Kasumi-1 (cell line): ENCODE measurements around the gene NAV2.
"Not testable (repeated sequence)": the region's sequence is repeated elsewhere in the genome, so short reads cannot be mapped to it uniquely, and the experiment has no call there.

ENCODE experiments used
- DNase-seq, 2 experiments: peaks; one replicate each; lab custom pipeline; 2025; lab: John Stamatoyannopoulos, UW

The NAV2 gene

DNA sequence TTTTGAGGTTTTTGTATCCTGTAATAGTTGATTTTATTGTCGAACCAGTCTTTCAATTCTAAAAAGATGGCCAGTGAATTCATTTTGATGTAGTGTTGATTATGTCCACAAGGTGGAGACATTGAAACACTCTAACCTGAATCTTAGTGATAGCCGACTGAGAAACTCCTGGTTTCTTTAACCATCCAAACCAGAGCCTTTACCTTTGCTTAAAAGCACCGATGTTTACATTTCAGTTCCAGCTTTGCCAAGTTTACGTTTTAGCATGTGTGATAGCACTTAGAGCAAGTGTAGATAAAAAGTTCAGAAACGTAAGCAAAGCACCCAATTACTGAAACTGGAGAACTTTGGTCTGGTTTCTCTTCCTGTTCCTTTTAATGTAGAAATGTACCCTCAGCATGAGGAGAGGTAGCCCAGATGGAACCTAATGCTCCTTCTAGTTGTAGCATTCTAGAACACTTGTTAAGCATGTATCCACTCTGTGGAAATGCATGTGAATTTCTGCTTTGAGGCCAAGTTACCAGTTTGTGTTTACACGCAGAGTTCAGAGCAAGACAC lies 239.0 kb downstream of the NAV2 start:
- peak; percentile 26 to 55 for DNase-seq

GRCh38 chr11:19952116-19952605 lies 239.5 kb downstream of the NAV2 start:
- no peak for DNase-seq

GRCh38 chr11:19952911-19953310 lies 240.3 kb downstream of the NAV2 start:
- no peak for DNase-seq

- no peak for DNase-seq
Observed at GRCh38 chr11:19953336-19953735, 240.7 kb downstream of the NAV2 start.

DNA sequence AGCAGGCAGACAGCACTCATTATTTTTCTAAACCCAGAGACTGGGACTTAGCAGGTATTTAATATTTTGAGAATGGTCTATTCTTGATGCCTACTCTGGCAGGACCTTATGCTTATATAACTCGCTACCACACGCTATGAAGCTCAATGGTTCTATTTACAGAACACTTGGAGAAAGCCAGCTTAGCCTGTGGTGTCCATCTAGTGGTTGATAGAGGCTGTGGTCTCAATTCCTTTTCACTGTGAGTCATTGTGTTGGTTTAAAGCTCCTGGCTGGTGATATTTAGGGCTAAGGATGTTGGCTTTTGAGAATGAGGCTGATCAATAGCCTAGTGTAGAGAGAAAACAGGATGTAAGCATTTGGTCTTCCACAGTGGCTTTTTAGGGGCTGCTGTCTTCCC lies 241.3 kb downstream of the NAV2 start:
- DNase-seq = no peak

GRCh38 chr11:19954899-19955298 lies 242.3 kb downstream of the NAV2 start:
- no peak for DNase-seq

- DNase-seq = no peak
Observed at GRCh38 chr11:19955660-19956059, 243.0 kb downstream of the NAV2 start.

DNA sequence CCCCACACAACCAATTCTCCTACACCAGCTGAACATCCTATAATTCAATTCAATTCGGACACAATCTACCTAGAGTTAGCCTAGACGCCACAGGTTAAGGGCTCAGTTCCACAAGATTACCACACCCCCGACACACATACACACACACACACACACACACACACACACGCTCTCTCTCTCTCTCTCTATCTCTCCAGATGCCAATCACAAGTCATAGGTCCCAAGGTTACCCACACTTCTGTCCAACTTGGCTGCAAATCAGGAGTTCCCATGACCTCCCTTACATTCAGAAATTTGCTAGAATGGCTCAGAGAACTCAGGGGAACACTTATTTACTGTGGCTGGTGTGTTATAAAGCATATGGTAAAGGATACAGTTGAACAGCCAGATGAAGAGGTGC lies 243.6 kb downstream of the NAV2 start:
- no peak for DNase-seq

- no peak for DNase-seq
Observed at GRCh38 chr11:19957294-19957943, 244.8 kb downstream of the NAV2 start.

GRCh38 chr11:19958204-19958603 lies 245.6 kb downstream of the NAV2 start:
- DNase-seq = no peak

DNA sequence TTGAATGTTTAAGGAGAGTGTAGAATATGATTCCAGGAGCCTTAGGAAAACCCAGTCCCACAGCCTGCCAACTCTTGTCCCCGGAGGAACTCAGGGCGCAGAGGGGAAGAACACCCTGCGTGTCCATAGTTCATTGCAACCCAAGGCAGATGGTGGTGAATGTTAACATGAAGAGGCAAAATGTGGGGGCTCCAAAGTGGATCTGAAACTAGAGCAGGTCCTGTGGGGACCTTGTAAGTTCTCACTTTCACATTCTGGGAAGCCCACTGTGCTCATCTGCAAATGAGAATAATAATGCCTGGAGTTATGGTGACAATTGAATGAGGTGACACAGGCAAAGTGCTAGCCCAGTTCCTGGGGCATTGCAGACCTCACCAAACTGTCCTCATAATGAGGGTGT lies 246.6 kb downstream of the NAV2 start:
- DNase-seq = no peak

DNA sequence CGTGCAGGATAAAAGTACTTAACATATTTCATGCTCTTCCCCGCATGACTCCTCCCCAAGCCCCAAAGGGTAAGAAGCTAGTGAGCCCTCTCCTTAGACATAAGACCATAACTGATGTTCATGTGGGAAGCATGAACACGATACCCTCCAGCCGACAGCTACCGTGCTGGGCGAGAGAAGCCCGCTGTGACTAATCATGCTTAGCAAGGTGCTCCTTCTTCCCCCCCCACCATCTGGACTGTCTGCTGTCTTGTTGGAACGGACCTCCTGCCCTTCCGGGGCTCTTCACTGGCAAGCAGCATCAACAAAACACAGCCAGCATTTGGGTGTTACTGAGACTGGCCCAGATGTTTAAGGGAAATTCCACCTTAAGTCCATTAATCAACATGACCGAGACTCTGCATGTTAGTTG lies 247.0 kb downstream of the NAV2 start:
- no peak for DNase-seq

- not testable (repeated sequence) for DNase-seq
Observed at GRCh38 chr11:19960410-19960809, 247.8 kb downstream of the NAV2 start.

GRCh38 chr11:19961225-19961624 lies 248.6 kb downstream of the NAV2 start:
- DNase-seq = no peak

DNA sequence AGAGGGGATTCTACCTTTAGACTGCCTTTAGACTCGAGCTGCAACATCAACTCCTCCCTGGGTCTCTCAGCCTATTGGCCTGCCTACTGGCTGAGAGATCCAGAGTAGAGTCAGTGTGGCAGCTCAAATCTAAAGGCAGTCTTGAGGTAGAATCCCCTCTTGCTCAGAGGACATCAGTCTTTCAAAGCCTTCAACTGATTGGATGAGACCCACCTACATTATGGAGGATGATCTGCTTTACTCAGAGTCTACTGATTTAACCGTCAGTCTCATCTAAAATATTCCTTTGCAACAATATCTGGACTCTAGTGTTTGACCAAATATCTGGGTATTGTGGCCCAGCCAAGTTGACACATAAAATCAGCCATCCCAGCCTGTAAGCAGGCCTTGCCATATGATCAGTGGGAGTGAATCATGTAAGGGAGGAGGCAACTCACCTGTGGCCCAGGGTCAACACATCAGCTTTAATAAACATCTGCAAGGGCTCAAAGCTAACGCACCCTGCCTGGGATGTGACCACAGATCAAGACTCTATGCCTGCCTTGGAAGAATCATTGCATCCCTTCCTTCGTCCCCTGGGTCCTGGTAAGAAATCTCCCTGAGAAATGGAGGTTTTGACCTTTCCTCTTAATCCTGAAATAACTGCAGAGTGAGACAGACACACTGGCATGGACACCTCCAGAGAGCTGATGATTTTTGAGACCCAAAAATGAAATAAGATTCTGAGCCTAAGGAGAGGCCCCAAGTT lies 249.6 kb downstream of the NAV2 start:
- no peak for DNase-seq

DNA sequence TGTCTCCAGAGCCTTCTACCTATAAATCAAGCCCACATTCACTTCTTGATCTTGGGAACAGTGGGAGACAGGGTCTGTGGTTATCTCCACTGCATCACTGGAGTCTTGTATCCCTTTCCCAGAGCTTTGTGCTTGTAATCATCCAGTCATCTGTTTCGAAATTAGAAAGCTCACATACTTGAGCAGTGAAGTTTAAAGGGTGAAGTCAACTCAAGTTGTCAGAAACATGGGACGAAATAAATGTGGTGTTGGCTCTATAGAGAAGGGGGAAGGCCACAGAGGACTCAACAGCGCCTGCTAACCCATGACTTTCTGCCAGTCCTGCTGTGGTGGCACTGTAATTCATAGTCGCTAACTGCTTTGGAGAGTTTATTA lies 250.2 kb downstream of the NAV2 start:
- no peak for DNase-seq

- no peak for DNase-seq
Observed at GRCh38 chr11:19963697-19964387, 251.2 kb downstream of the NAV2 start.

GRCh38 chr11:19966441-19966840 lies 253.8 kb downstream of the NAV2 start:
- DNase-seq = no peak

GRCh38 chr11:19966927-19967326 lies 254.3 kb downstream of the NAV2 start:
- DNase-seq = no peak

GRCh38 chr11:19967787-19968186 lies 255.2 kb downstream of the NAV2 start:
- DNase-seq = no peak

DNA sequence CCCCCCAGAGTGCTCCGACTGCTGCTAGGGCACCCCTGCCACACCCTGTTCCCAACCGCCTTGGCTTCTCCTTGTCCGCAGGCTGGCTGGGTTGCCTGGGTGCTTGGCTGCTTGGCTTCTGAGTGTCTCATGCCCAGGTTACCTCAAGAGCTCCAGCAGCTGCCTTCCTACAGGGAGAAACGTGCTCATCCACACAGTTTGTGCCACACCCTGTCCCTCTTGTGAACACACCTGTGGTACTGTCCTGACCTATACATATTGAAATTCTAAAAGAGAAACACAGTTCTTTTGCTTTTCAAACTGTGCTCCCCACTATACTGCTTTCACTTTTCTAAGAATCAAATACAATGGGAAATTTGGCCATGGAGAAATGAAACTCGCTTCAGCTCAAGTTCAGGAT lies 256.2 kb downstream of the NAV2 start:
- no peak for DNase-seq

DNA sequence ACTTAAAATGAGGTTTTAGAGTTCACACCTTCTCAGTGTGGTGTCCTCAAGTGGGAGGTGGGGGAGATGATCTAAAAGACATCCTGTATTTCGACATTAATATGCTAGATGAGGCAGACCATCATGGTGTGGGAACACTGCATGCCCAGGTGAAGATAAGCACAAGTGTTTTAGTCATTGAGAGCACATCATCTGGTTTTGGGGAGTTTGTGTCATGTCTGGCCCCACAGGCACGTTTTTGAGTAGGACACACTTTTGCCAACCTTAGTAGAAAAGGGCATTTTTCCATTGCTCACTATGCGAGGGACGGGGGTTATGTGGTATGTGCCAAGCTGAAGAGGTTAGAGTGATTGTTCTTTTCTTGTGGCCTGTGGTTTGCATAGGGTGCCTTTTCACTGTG lies 258.3 kb downstream of the NAV2 start:
- no peak for DNase-seq

DNA sequence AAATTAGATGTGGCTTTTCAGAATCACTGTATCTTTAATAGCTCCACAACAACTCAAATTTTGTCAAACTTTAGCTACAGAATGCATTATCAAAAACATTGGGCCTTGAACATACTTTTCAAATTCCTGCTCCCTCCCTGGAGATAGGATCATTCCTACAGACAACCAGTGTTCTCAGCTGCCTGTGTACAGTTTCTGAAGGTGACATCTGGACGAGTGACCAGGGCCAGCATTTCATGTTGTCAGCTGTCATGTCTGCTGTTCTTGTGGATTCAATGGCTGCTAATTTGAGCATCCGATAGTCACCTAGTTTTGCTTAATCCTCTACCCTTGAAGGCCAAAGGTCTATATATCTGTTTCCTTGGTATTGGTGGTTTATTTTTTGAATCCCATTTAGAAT lies 259.5 kb downstream of the NAV2 start:
- no peak for DNase-seq
